Measurements from ENCODE around the gene WDR76.

Gene WDR76

GRCh38 chr15:43915631-43916325, 89.0 kb downstream of the WDR76 start:
- DNase-seq, result no peak

GRCh38 chr15:43916326-43916660, 89.5 kb downstream of the WDR76 start:
- no peak for DNase-seq
